HT1080 (cell line): ENCODE measurements around the gene PPP4C. TPM values are rescaled to one million over a fixed set of nuclear protein-coding genes. Genes with fewer than 3 reads are reported as not detected.
A peak's percentile ranks its signal among the peaks of the same experiment; 100 is the strongest.

Experiments
- DNase-seq: peaks from one replicate; pipeline ENCODE4 v3.0.0-alpha.2; 2015; ENCODE audit warnings: low read depth
- total RNA-seq: library from RNA; depleted of rRNA; stranded (reverse); fragments of >200 nt; shearing (Covaris generic); gene quantifications from 2 replicates; pipeline ENCODE4 v1.2.3, GENCODE V29; 2014

The PPP4C gene
- total RNA-seq, 1 experiment from 2014 or later: 241 TPM

- no peak for DNase-seq
These were observed 3.7 kb downstream of the PPP4C start for GRCh38 chr16:30079480-30079879.

- no peak for DNase-seq
These were observed 6.8 kb downstream of the PPP4C start for GRCh38 chr16:30082545-30083090.

- DNase-seq: no peak
These were observed 7.6 kb downstream of the PPP4C start for GRCh38 chr16:30083216-30084055.

GRCh38 chr16:30084096-30084815 lies 8.5 kb downstream of the PPP4C start:
- no peak for DNase-seq

GRCh38 chr16:30084816-30085159 lies 9.0 kb downstream of the PPP4C start:
- no peak for DNase-seq

GRCh38 chr16:30085247-30085646 lies 9.5 kb downstream of the PPP4C start:
- no peak for DNase-seq

- DNase-seq: no peak
These were observed 10.0 kb downstream of the PPP4C start for GRCh38 chr16:30085820-30086219.

GRCh38 chr16:30086291-30087140 lies 10.7 kb downstream of the PPP4C start:
- no peak for DNase-seq

- no peak for DNase-seq
These were observed 11.5 kb downstream of the PPP4C start for GRCh38 chr16:30087181-30087898.

GRCh38 chr16:30088237-30088831 lies 12.5 kb downstream of the PPP4C start:
- DNase-seq: no peak

- DNase-seq: no peak
These were observed 13.2 kb downstream of the PPP4C start for GRCh38 chr16:30088832-30089624.

- no peak for DNase-seq
These were observed 15.0 kb downstream of the PPP4C start for GRCh38 chr16:30090610-30091331.

GRCh38 chr16:30091474-30092372 lies 15.9 kb downstream of the PPP4C start, which contains the start of gene TBX6:
TBX6 (minus strand) TSS chr16:30091924; CDS start chr16:30091193, 731 bp downstream.
- DNase-seq: peak; percentile 90

- DNase-seq: peak; percentile 89
These were observed 16.7 kb downstream of the PPP4C start for GRCh38 chr16:30092373-30093010.

- DNase-seq: no peak
These were observed 18.9 kb downstream of the PPP4C start for GRCh38 chr16:30094541-30095165.

GRCh38 chr16:30095166-30096078 lies 19.6 kb downstream of the PPP4C start:
- no peak for DNase-seq
